DOHH2 (cell line): ENCODE measurements around the gene OR2A14.

Experiments used
- H3F3A ChIP-seq: fragments of 200-600 bp; sonication (generic), shearing (Covaris generic); 2 replicates; pipeline ENCODE4 v1.6.0; 2016; ENCODE audit warnings: antibody characterized with exemption, mild to moderate bottlenecking; ENCODE audit not compliant: control insufficient read depth, insufficient read depth
- H3K27ac ChIP-seq: fragments of 200-600 bp; sonication (generic); 2 replicates; pipeline ENCODE4 v1.5.1; 2014; ENCODE audit warnings: low read depth, mild to moderate bottlenecking, low read length, moderate library complexity
- H3K27me3 ChIP-seq: fragments of 200-600 bp; sonication (generic); 2 replicates; pipeline ENCODE4 v1.6.1; 2014; ENCODE audit warnings: mild to moderate bottlenecking, low read length, mixed read lengths; ENCODE audit not compliant: control insufficient read depth
- H3K36me3 ChIP-seq: fragments of 200-600 bp; sonication (generic); 2 replicates; pipeline ENCODE4 v1.6.1; 2014; ENCODE audit warnings: mild to moderate bottlenecking, low read length, moderate library complexity, mixed read lengths; ENCODE audit not compliant: control insufficient read depth
- H3K4me1 ChIP-seq: fragments of 200-600 bp; sonication (generic); 2 replicates; pipeline ENCODE4 v1.6.1; 2014; ENCODE audit warnings: mild to moderate bottlenecking, low read length, mixed read lengths; ENCODE audit not compliant: control insufficient read depth
- H3K4me2 ChIP-seq: fragments of 200-600 bp; sonication (generic); 2 replicates; pipeline ENCODE4 v1.6.0; 2014; ENCODE audit warnings: mild to moderate bottlenecking, low read length, moderate library complexity
- H3K4me3 ChIP-seq: fragments of 200-600 bp; sonication (generic); 2 replicates; pipeline ENCODE4 v1.5.1; 2014; ENCODE audit warnings: mild to moderate bottlenecking, low read length, mixed read lengths
- H3K79me2 ChIP-seq: fragments of 200-600 bp; sonication (generic); 2 replicates; pipeline ENCODE4 v1.6.1; 2014; ENCODE audit warnings: mild to moderate bottlenecking, low read length, mixed read lengths; ENCODE audit not compliant: control insufficient read depth
- H3K9me2 ChIP-seq: fragments of 200-600 bp; sonication (generic); replicated peaks from 2 replicates; pipeline ENCODE4 v1.6.1; 2014; ENCODE audit warnings: mild to moderate bottlenecking, low read length, mixed read lengths; ENCODE audit not compliant: control insufficient read depth
- H3K9me3 ChIP-seq: fragments of 200-600 bp; sonication (generic); 2 replicates; pipeline ENCODE4 v1.6.1; 2014; ENCODE audit warnings: antibody characterized with exemption, low read length, mixed read lengths; ENCODE audit not compliant: control insufficient read depth, insufficient read depth
- H4K20me1 ChIP-seq: fragments of 200-600 bp; sonication (generic); 2 replicates; pipeline ENCODE4 v1.6.0; 2014; ENCODE audit warnings: low read depth, mild to moderate bottlenecking, antibody characterized with exemption, low read length, moderate library complexity; ENCODE audit not compliant: control insufficient read depth, insufficient read depth
- EZH2phosphoT487 ChIP-seq: fragments of 200-600 bp; sonication (generic); IDR thresholded peaks from 2 replicates; pipeline ENCODE4 v1.6.1; 2017; ENCODE audit warnings: borderline replicate concordance, mild to moderate bottlenecking, antibody characterized with exemption, low read length, moderate library complexity, mixed read lengths
- TF ChIP-seq, protein P1 (sequence below): fragments of 200-600 bp; sonication (generic); IDR thresholded peaks from one replicate; pipeline ENCODE4 v1.5.1; 2014; ENCODE audit warnings: antibody characterized with exemption, mild to moderate bottlenecking, low read depth, low read length; ENCODE audit not compliant: poor library complexity, severe bottlenecking

The OR2A14 gene

DNA sequence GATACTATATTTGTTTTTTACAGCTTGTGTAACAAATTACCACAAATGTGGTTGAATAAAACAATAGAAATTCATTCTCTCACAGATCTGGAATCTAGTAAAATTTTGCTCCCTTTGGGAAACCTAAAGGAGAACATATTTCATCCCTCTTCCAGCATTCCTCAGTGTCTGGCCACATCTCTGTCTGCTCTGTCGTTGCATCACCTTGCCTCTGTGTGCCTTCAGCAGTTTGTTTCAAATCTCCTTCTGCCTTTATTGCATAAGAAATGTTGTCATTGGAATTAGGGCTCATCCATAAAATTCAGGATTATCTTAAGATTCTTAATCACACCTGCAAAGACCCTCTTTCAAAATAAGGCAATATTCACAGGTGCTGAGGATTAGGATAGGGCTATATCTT, 14.5 kb downstream of the OR2A14 start:
- Histone ChIP-seq H3K27ac (no peak overlapping the region), H3K79me2 (no peaks in the 10 kb centered on the region), H3K27me3 (no peaks in the 10 kb centered on the region), H3F3A (no peaks in the 10 kb centered on the region), H3K36me3 (no peaks in the 10 kb centered on the region), H3K9me2 (no peaks in the 10 kb centered on the region), H4K20me1 (no peaks in the 10 kb centered on the region), H3K4me2 (no peak overlapping the region), H3K9me3 (no peaks in the 10 kb centered on the region), H3K4me1 (no peaks in the 10 kb centered on the region), H3K4me3 (no peak overlapping the region)
- TF ChIP-seq, protein P1, sequence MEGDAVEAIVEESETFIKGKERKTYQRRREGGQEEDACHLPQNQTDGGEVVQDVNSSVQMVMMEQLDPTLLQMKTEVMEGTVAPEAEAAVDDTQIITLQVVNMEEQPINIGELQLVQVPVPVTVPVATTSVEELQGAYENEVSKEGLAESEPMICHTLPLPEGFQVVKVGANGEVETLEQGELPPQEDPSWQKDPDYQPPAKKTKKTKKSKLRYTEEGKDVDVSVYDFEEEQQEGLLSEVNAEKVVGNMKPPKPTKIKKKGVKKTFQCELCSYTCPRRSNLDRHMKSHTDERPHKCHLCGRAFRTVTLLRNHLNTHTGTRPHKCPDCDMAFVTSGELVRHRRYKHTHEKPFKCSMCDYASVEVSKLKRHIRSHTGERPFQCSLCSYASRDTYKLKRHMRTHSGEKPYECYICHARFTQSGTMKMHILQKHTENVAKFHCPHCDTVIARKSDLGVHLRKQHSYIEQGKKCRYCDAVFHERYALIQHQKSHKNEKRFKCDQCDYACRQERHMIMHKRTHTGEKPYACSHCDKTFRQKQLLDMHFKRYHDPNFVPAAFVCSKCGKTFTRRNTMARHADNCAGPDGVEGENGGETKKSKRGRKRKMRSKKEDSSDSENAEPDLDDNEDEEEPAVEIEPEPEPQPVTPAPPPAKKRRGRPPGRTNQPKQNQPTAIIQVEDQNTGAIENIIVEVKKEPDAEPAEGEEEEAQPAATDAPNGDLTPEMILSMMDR = no peak
- TF ChIP-seq EZH2phosphoT487 = no peak

DNA sequence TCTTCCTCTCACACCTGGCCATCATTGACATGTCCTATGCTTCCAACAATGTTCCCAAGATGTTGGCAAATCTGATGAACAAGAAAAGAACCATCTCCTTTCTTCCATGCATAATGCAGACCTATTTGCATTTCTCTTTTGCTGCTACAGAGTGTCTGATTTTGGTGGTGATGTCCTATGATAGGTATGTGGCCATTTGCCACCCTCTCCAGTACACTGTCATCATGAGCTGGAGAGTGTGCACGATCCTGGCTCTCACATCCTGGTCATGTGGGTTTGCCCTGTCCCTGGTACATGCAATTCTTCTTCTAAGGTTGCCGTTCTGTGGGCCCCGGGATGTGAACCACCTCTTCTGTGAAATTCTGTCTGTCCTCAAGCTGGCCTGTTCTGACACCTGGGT, 19.2 kb downstream of the OR2A14 start:
- Histone ChIP-seq H3K36me3 (no peaks in the 10 kb centered on the region), H3K79me2 (no peaks in the 10 kb centered on the region), H3K27me3 (no peaks in the 10 kb centered on the region), H3K9me3 (no peaks in the 10 kb centered on the region), H3F3A (no peaks in the 10 kb centered on the region), H3K4me3 (no peak overlapping the region), H3K27ac (no peak overlapping the region), H3K4me1 (no peaks in the 10 kb centered on the region), H3K9me2 (no peaks in the 10 kb centered on the region), H4K20me1 (no peaks in the 10 kb centered on the region), H3K4me2 (no peak overlapping the region)
- TF ChIP-seq EZH2phosphoT487 = no peak
- TF ChIP-seq, protein P1 = no peak

DNA sequence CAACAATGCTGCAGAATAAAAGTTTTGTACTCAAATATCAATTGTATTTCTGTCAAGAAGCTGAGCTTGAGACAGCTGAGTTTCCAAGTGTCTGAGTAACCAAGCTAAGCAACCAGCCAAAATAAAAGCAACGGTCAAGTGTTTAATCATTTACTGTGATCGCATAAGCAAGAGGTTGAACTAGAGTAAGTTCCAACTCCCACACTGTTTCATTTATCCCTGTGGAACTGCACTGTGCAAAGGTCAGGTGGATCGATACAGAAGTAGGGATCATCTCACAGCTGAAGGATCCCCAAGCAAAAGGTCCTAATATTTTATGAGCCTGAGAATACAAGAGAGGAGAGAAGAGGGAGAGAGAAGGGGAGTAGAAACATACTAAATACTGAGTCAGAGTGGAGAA, 21.4 kb downstream of the OR2A14 start:
- no peaks in the 10 kb centered on the region for H3K27me3 ChIP-seq

DNA sequence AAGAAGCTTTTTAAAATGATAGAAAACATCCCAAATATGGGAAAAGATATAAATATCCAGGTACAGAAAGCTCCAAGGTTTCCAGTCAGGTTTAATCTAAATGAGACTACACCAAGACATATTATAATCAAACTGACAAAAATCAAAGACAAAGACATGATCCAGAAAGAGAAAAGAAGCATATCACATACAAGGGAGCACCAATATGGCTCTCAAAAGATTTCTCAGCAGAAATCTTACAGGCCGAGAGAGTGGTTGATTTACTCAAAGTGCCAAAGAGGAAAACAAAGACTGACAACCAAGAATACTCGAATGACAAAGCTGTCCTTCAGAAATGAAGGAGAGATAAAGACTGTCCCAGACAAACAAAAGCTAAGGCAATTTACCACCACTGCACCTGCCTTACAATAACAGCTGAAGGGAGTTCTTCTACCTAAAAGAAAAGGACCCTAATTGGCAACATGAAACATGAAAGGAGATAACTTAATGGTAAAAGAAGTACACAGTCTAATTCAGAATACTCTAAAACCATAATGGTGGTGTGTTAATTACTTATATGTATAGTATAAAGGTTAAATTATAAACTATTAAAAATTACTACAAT, 25.4 kb downstream of the OR2A14 start:
- no peaks in the 10 kb centered on the region for H3F3A ChIP-seq
- no peaks in the 10 kb centered on the region for H4K20me1 ChIP-seq
- H3K9me2 ChIP-seq = no peaks in the 10 kb centered on the region
- no peaks in the 10 kb centered on the region for H3K79me2 ChIP-seq
- no peaks in the 10 kb centered on the region for H3K36me3 ChIP-seq
- H3K4me2 ChIP-seq = no peak overlapping the region
- no peak overlapping the region for H3K27ac ChIP-seq
- TF ChIP-seq EZH2phosphoT487 = no peak
- TF ChIP-seq, protein P1 = no peak
- H3K4me3 ChIP-seq = no peak overlapping the region
- peaks cover 7% of the 10 kb centered on the region; the same call in 1 of the 2 replicates for H3K9me3 ChIP-seq
- no peaks in the 10 kb centered on the region for H3K4me1 ChIP-seq
- H3K27me3 ChIP-seq = no peaks in the 10 kb centered on the region

More for the DNA sequence above, 21.4 kb downstream of the OR2A14 start:
- H3K27ac ChIP-seq = no peak overlapping the region
- H3K79me2 ChIP-seq = no peaks in the 10 kb centered on the region
- no peaks in the 10 kb centered on the region for H3K4me1 ChIP-seq
- TF ChIP-seq EZH2phosphoT487 = no peak
- no peaks in the 10 kb centered on the region for H3F3A ChIP-seq
- no peak overlapping the region for H3K4me3 ChIP-seq
- no peaks in the 10 kb centered on the region for H3K36me3 ChIP-seq
- H4K20me1 ChIP-seq = no peaks in the 10 kb centered on the region
- peaks cover 7% of the 10 kb centered on the region; the same call in 1 of the 2 replicates for H3K9me3 ChIP-seq
- no peaks in the 10 kb centered on the region for H3K9me2 ChIP-seq
- no peak overlapping the region for H3K4me2 ChIP-seq
